ENCODE results near the gene SP5.
"Not testable (repeated sequence)": the region's sequence is repeated elsewhere in the genome, so short reads cannot be mapped to it uniquely, and the experiment has no call there.

The SP5 gene

GRCh38 chr2:170711774-170712652 lies 3.1 kb upstream of the SP5 start:
- no peak for DNase-seq

GRCh38 chr2:170712653-170713542 lies 2.2 kb upstream of the SP5 start:
- DNase-seq, result no peak

GRCh38 chr2:170713543-170714380 lies 1.4 kb upstream of the SP5 start:
- no peak for DNase-seq

- DNase-seq, result peak; percentile 15
These were observed 616 bp upstream of the SP5 start for GRCh38 chr2:170714381-170715061.

GRCh38 chr2:170715932-170716777 lies 1.0 kb downstream of the SP5 start:
- DNase-seq, result no peak

- peak; percentile 23 for DNase-seq
These were observed 1.9 kb downstream of the SP5 start for GRCh38 chr2:170716851-170717598.

GRCh38 chr2:170717599-170717963 lies 2.4 kb downstream of the SP5 start:
- no peak for DNase-seq

GRCh38 chr2:170717991-170718589 lies 3.0 kb downstream of the SP5 start:
- no peak for DNase-seq

- DNase-seq, result no peak
These were observed 4.7 kb downstream of the SP5 start for GRCh38 chr2:170719810-170720209.

GRCh38 chr2:170721678-170722077 lies 6.5 kb downstream of the SP5 start:
- DNase-seq, result no peak

GRCh38 chr2:170722301-170722700 lies 7.2 kb downstream of the SP5 start:
- no peak for DNase-seq

- no peak for DNase-seq
These were observed 8.4 kb downstream of the SP5 start for GRCh38 chr2:170723446-170723958.

- no peak for DNase-seq
These were observed 18.9 kb downstream of the SP5 start for GRCh38 chr2:170733798-170734600.

- DNase-seq, result not testable (repeated sequence)
These were observed 19.5 kb downstream of the SP5 start for GRCh38 chr2:170734601-170735000.

GRCh38 chr2:170736628-170737027 lies 21.5 kb downstream of the SP5 start:
- DNase-seq, result no peak

GRCh38 chr2:170737406-170737805 lies 22.3 kb downstream of the SP5 start:
- no peak for DNase-seq

- DNase-seq, result no peak
These were observed 22.7 kb downstream of the SP5 start for GRCh38 chr2:170737821-170738220.

- DNase-seq, result no peak
These were observed 23.9 kb downstream of the SP5 start for GRCh38 chr2:170739048-170739447.

GRCh38 chr2:170739507-170740046 lies 24.4 kb downstream of the SP5 start:
- no peak for DNase-seq

Data from CD4-positive, alpha-beta T cell treated with Interleukin-21 for 1 hour (primary cell).